Activated CD4-positive, alpha-beta T cell treated with anti-CD3 and anti-CD28 coated beads for 4 hours (primary cell): ENCODE data around the gene SMARCC1.

Source experiments
- DNase-seq, 2 donors: peaks; one replicate each; pipeline ENCODE4 v3.0.0-alpha.2; 2020

SMARCC1 gene

GRCh38 chr3:47629770-47630169 lies 151.9 kb downstream of the SMARCC1 start:
- no peak for DNase-seq

GRCh38 chr3:47628426-47628825 lies 153.3 kb downstream of the SMARCC1 start:
- no peak for DNase-seq

GRCh38 chr3:47622671-47623461 lies 158.8 kb downstream of the SMARCC1 start:
- no peak for DNase-seq

GRCh38 chr3:47617086-47618010 lies 164.3 kb downstream of the SMARCC1 start:
- DNase-seq = no peak

GRCh38 chr3:47614788-47615187 lies 166.9 kb downstream of the SMARCC1 start:
- DNase-seq = no peak

- DNase-seq = no peak
Observed at GRCh38 chr3:47613722-47614121, 168.0 kb downstream of the SMARCC1 start.

GRCh38 chr3:47612879-47613278 lies 168.8 kb downstream of the SMARCC1 start:
- no peak for DNase-seq

- DNase-seq = no peak
Observed at GRCh38 chr3:47612178-47612577, 169.5 kb downstream of the SMARCC1 start.

- DNase-seq = no peak
Observed at GRCh38 chr3:47611576-47611975, 170.1 kb downstream of the SMARCC1 start.

- no peak for DNase-seq
Observed at GRCh38 chr3:47610583-47610982, 171.1 kb downstream of the SMARCC1 start.

GRCh38 chr3:47607335-47607734 lies 174.4 kb downstream of the SMARCC1 start:
- DNase-seq = no peak

- no peak for DNase-seq
Observed at GRCh38 chr3:47606165-47606564, 175.5 kb downstream of the SMARCC1 start.

- no peak for DNase-seq
Observed at GRCh38 chr3:47605652-47606051, 176.0 kb downstream of the SMARCC1 start.

GRCh38 chr3:47604145-47604544 lies 177.5 kb downstream of the SMARCC1 start:
- no peak for DNase-seq

- DNase-seq = no peak
Observed at GRCh38 chr3:47603332-47603731, 178.4 kb downstream of the SMARCC1 start.

- no peak for DNase-seq
Observed at GRCh38 chr3:47601281-47601680, 180.4 kb downstream of the SMARCC1 start.

GRCh38 chr3:47594792-47595191 lies 186.9 kb downstream of the SMARCC1 start:
- no peak for DNase-seq

- DNase-seq = no peak
Observed at GRCh38 chr3:47592066-47592795, 189.5 kb downstream of the SMARCC1 start.

GRCh38 chr3:47590216-47590615 lies 191.5 kb downstream of the SMARCC1 start:
- no peak for DNase-seq

- no peak for DNase-seq
Observed at GRCh38 chr3:47588587-47588986, 193.1 kb downstream of the SMARCC1 start.

- no peak for DNase-seq
Observed at GRCh38 chr3:47588053-47588452, 193.6 kb downstream of the SMARCC1 start.

GRCh38 chr3:47586746-47587145 lies 194.9 kb downstream of the SMARCC1 start:
- DNase-seq = no peak
